ENCODE data around the gene APOBEC3H. TPM values are rescaled to one million over a fixed set of nuclear protein-coding genes. Genes with fewer than 3 reads are reported as not detected.

APOBEC3H gene
- polyA plus RNA-seq, 4 donors: 0.12 to 0.22 TPM; not detected in 2

DNA sequence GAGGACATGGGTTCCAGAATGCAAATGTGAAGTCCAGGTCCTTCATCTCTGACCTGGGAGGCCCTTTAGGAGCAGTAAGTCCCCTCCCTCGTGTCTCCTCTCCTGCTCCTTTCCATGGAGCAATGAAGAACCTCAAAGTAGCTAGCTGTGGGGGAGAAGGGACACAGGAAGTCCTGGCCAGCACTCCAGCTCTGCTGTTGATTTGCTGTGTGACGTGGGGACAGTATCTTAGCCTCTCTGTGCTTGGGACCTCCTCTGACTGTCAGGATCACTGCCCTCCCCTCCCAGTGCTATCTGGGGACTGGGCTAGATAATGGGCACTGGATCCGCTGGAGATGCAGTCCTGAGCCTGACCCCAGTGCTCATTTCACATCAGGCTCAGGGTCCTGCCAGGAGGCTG lies 1.1 kb upstream of the APOBEC3H start:
- FAIRE-seq (no peak), DNase-seq (no peak)
- Histone ChIP-seq H3K27me3 (ENCODE audit: control insufficient read depth in 3 of 3, insufficient read depth in 3 of 3, low read length in 3 of 3) (no peaks in the 10 kb centered on the region), H3K36me3 (ENCODE audit: control insufficient read depth in 3 of 3, insufficient read depth in 2 of 3, low read depth in 1 of 3, low read length in 3 of 3) (no peaks in the 10 kb centered on the region), H3K4me3 (ENCODE audit: low read depth in 1 of 3, low read length in 3 of 3) (no peak overlapping the region), H3K9me3 (ENCODE audit: control insufficient read depth in 2 of 2, insufficient read depth in 1 of 2, low read depth in 1 of 2, low read length in 1 of 2) (no peaks in the 10 kb centered on the region), H3K4me1 (ENCODE audit: control insufficient read depth in 3 of 3, insufficient read depth in 2 of 3, low read depth in 1 of 3, low read length in 2 of 3) (no peaks in the 10 kb centered on the region), H3K27ac (ENCODE audit: low read depth in 1 of 3, low read length in 2 of 3) (no peak overlapping the region)
- WGBS, 3 donors: 67 to 94% (median 88%) methylated on average over 3 of the region's 3 CpGs

DNA sequence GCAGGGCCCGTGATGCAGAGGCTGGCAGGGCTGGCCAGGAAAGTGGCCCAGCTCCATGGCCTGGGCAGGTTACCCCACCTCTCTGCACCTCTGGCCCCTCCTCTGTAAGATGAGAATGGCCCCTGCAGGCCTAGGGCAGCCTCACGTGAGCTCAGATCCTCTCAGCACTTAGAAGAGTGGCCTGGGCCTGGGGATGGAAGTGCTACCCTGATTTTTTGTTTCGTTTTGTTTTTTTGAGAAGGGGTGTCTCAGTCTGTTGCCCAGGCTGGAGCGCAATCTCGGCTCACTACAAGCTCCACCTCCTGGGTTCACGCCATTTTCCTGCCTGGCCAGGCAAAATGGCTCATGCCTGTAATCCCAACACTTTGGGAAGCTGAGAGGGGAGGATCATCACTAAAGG lies 982 bp downstream of the APOBEC3H start:
- FAIRE-seq: no peak
- Histone ChIP-seq H3K4me1 (ENCODE audit: control insufficient read depth in 3 of 3, insufficient read depth in 2 of 3, low read depth in 1 of 3, low read length in 2 of 3) (no peaks in the 10 kb centered on the region), H3K4me3 (ENCODE audit: low read depth in 1 of 3, low read length in 3 of 3) (no peak overlapping the region), H3K9me3 (ENCODE audit: control insufficient read depth in 2 of 2, insufficient read depth in 1 of 2, low read depth in 1 of 2, low read length in 1 of 2) (no peaks in the 10 kb centered on the region), H3K27ac (ENCODE audit: low read depth in 1 of 3, low read length in 2 of 3) (no peak overlapping the region), H3K36me3 (ENCODE audit: control insufficient read depth in 3 of 3, insufficient read depth in 2 of 3, low read depth in 1 of 3, low read length in 3 of 3) (no peaks in the 10 kb centered on the region), H3K27me3 (ENCODE audit: control insufficient read depth in 3 of 3, insufficient read depth in 3 of 3, low read length in 3 of 3) (no peaks in the 10 kb centered on the region)
- 68 to 83% (median 78%) methylated on average over 6 of the region's 6 CpGs for WGBS, 3 donors
- DNase-seq: no peak

DNA sequence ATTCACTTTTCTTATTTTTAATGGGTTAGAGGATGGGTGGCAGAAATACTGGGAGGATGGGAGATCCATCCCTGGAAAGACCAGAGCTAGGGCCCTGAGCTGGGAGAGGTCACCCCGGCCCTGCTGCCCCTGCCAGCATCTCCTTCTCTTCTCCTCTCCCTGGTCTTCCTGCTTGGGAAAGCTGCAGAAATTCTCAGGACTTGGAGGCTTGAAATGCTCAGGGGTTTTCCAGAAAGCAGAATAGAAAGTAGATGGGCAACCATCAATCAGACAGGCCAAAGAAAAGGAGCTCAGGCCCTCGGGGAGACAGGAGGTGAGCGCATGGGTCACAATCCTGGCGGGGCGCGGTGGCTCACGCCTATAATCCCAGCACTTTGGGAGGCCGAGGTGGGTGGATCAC lies 1.5 kb downstream of the APOBEC3H start:
- H3K27ac ChIP-seq (ENCODE audit: low read depth in 1 of 3, low read length in 2 of 3): no peak overlapping the region
- no peak for FAIRE-seq

DNA sequence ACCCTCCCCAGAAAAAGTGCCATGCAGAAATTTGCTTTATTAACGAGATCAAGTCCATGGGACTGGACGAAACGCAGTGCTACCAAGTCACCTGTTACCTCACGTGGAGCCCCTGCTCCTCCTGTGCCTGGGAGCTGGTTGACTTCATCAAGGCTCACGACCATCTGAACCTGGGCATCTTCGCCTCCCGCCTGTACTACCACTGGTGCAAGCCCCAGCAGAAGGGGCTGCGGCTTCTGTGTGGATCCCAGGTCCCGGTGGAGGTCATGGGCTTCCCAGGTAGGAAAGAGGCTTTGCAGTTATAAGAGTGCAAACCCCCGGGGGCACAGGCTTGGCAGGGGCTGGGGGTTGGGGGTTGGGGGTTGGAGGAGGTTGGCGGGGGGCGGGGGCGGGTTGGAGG lies 4.2 kb downstream of the APOBEC3H start:
- Histone ChIP-seq H3K4me3 (ENCODE audit: low read depth in 1 of 3, low read length in 3 of 3) (no peak overlapping the region), H3K9me3 (ENCODE audit: control insufficient read depth in 2 of 2, insufficient read depth in 1 of 2, low read depth in 1 of 2, low read length in 1 of 2) (no peaks in the 10 kb centered on the region), H3K27ac (ENCODE audit: low read depth in 1 of 3, low read length in 2 of 3) (no peak overlapping the region), H3K36me3 (ENCODE audit: control insufficient read depth in 3 of 3, insufficient read depth in 2 of 3, low read depth in 1 of 3, low read length in 3 of 3) (no peaks in the 10 kb centered on the region), H3K27me3 (ENCODE audit: control insufficient read depth in 3 of 3, insufficient read depth in 3 of 3, low read length in 3 of 3) (no peaks in the 10 kb centered on the region), H3K4me1 (ENCODE audit: control insufficient read depth in 3 of 3, insufficient read depth in 2 of 3, low read depth in 1 of 3, low read length in 2 of 3) (no peaks in the 10 kb centered on the region)
- DNase-seq (no peak), FAIRE-seq (no peak)
- WGBS, 3 donors: 67 to 82% (median 74%) methylated on average over 10 to 13 of the region's 13 CpGs

More for the DNA sequence above, 1.5 kb downstream of the APOBEC3H start:
- no peaks in the 10 kb centered on the region for H3K9me3 ChIP-seq (ENCODE audit: control insufficient read depth in 2 of 2, insufficient read depth in 1 of 2, low read depth in 1 of 2, low read length in 1 of 2)
- no peak overlapping the region for H3K4me3 ChIP-seq (ENCODE audit: low read depth in 1 of 3, low read length in 3 of 3)
- no peaks in the 10 kb centered on the region for H3K36me3 ChIP-seq (ENCODE audit: control insufficient read depth in 3 of 3, insufficient read depth in 2 of 3, low read depth in 1 of 3, low read length in 3 of 3)
- H3K27me3 ChIP-seq (ENCODE audit: control insufficient read depth in 3 of 3, insufficient read depth in 3 of 3, low read length in 3 of 3): no peaks in the 10 kb centered on the region
- 72 to 87% (median 78%) methylated on average over 8 of the region's 8 CpGs for WGBS, 3 donors
- no peak for DNase-seq
- H3K4me1 ChIP-seq (ENCODE audit: control insufficient read depth in 3 of 3, insufficient read depth in 2 of 3, low read depth in 1 of 3, low read length in 2 of 3): no peaks in the 10 kb centered on the region

DNA sequence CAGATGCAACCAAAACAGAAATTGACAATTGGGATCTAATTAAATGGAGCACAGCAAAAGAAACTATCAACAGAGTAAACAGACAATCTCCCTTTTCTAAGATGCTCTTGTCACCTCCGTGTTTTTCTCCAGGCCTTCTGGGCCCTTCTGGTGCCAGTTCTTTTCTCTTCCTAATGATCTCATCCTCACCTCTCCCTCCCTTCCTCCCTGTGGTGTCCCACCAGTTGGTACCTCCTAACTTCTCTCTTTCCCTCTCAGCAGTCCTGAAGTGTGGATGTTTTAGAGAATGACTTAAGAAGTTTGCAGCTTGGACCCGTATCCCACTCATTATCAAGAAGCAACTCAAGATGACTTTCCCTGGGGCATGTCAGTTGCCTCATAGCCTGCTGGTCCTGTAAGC lies 6.4 kb downstream of the APOBEC3H start:
- Histone ChIP-seq H3K4me3 (ENCODE audit: low read depth in 1 of 3, low read length in 3 of 3) (no peak overlapping the region), H3K4me1 (ENCODE audit: control insufficient read depth in 3 of 3, insufficient read depth in 2 of 3, low read depth in 1 of 3, low read length in 2 of 3) (no peaks in the 10 kb centered on the region), H3K27ac (ENCODE audit: low read depth in 1 of 3, low read length in 2 of 3) (no peak overlapping the region), H3K36me3 (ENCODE audit: control insufficient read depth in 3 of 3, insufficient read depth in 2 of 3, low read depth in 1 of 3, low read length in 3 of 3) (no peaks in the 10 kb centered on the region), H3K9me3 (ENCODE audit: control insufficient read depth in 2 of 2, insufficient read depth in 1 of 2, low read depth in 1 of 2, low read length in 1 of 2) (no peaks in the 10 kb centered on the region), H3K27me3 (ENCODE audit: control insufficient read depth in 3 of 3, insufficient read depth in 3 of 3, low read length in 3 of 3) (no peaks in the 10 kb centered on the region)
- WGBS, 3 donors: 68 to 75% (median 74%) methylated on average over 2 of the region's 2 CpGs
- DNase-seq (no peak), FAIRE-seq (no peak)

DNA sequence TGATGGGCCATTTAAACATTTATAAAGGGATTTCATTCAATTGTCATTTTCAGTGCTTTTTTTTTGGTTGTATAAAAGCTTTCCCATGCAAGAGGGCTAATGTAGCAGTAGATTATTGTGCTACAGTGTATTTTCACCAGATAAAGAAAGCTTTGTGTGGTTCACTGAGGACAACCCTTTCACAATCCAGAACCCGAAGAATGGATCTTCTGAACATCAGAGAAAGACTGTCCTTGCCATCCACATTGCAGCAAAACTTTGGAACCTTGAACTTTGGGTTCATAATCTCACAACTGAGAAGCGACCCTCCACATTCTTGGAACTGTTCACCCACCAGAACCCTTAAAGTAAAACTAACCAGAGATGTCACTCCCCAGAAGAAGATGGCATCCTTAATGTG lies 9.3 kb downstream of the APOBEC3H start:
- 54 to 75% (median 54%) methylated on average over 2 of the region's 2 CpGs for WGBS, 3 donors
- Histone ChIP-seq H3K36me3 (ENCODE audit: control insufficient read depth in 3 of 3, insufficient read depth in 2 of 3, low read depth in 1 of 3, low read length in 3 of 3) (no peaks in the 10 kb centered on the region), H3K27me3 (ENCODE audit: control insufficient read depth in 3 of 3, insufficient read depth in 3 of 3, low read length in 3 of 3) (peaks cover 0 to 3% (median 0%) of the 10 kb centered on the region in 3 donors), H3K4me1 (ENCODE audit: control insufficient read depth in 3 of 3, insufficient read depth in 2 of 3, low read depth in 1 of 3, low read length in 2 of 3) (no peaks in the 10 kb centered on the region), H3K4me3 (ENCODE audit: low read depth in 1 of 3, low read length in 3 of 3) (no peak overlapping the region), H3K9me3 (ENCODE audit: control insufficient read depth in 2 of 2, insufficient read depth in 1 of 2, low read depth in 1 of 2, low read length in 1 of 2) (no peaks in the 10 kb centered on the region), H3K27ac (ENCODE audit: low read depth in 1 of 3, low read length in 2 of 3) (no peak overlapping the region)
- DNase-seq (no peak), FAIRE-seq (no peak)

DNA sequence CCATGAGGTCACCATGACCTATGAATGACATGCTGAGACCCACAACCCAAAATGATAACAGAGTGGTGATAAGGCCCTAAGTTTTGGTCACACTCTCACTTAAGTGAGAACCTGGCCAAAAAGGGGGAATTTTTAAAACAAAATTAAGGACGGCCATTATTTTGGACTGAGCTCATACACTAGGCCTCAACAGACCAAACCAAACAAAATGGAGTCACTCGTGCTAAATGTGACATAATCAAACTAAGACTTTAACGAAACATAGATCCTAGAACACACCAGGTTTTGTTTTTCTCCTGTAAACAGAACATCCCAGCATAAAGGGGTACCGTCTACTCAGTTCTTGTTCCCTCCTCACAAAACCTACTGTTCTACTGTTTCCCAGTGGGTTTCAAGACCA lies 11.4 kb downstream of the APOBEC3H start:
- H3K27ac ChIP-seq (ENCODE audit: low read depth in 1 of 3, low read length in 2 of 3): no peak overlapping the region
- WGBS, 3 donors: 93 to 95% (median 94%) methylated on average over 4 of the region's 4 CpGs
- H3K4me3 ChIP-seq (ENCODE audit: low read depth in 1 of 3, low read length in 3 of 3): no peak overlapping the region
- no peak for DNase-seq
- no peaks in the 10 kb centered on the region for H3K36me3 ChIP-seq (ENCODE audit: control insufficient read depth in 3 of 3, insufficient read depth in 2 of 3, low read depth in 1 of 3, low read length in 3 of 3)
- no peaks in the 10 kb centered on the region for H3K4me1 ChIP-seq (ENCODE audit: control insufficient read depth in 3 of 3, insufficient read depth in 2 of 3, low read depth in 1 of 3, low read length in 2 of 3)
- H3K9me3 ChIP-seq (ENCODE audit: control insufficient read depth in 2 of 2, insufficient read depth in 1 of 2, low read depth in 1 of 2, low read length in 1 of 2): no peaks in the 10 kb centered on the region
- FAIRE-seq: no peak
- peaks cover 0 to 5% (median 0%) of the 10 kb centered on the region in 3 donors for H3K27me3 ChIP-seq (ENCODE audit: control insufficient read depth in 3 of 3, insufficient read depth in 3 of 3, low read length in 3 of 3)

DNA sequence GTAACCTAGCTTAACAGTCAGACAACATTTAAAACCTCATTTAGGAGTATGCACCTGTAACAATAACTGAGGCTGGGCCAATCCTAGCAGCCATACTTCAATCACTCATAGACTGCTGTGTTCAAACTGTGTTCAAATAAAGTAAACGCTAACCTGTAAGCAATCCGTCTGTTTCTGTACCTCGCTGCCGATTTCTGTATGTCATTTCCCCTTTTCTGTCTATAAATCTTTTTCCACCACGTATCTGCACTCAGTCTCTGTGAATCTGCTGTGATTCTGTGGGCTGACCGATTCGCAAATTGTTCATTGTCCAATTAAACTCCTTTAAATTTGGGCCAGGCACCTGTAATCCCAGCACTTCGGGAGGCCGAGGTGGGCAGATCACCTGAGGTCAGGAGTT lies 12.3 kb downstream of the APOBEC3H start:
- WGBS, 3 donors: 79 to 89% (median 84%) methylated on average over 9 of the region's 9 CpGs
- Histone ChIP-seq H3K4me1 (ENCODE audit: control insufficient read depth in 3 of 3, insufficient read depth in 2 of 3, low read depth in 1 of 3, low read length in 2 of 3) (no peaks in the 10 kb centered on the region), H3K9me3 (ENCODE audit: control insufficient read depth in 2 of 2, insufficient read depth in 1 of 2, low read depth in 1 of 2, low read length in 1 of 2) (no peaks in the 10 kb centered on the region), H3K4me3 (ENCODE audit: low read depth in 1 of 3, low read length in 3 of 3) (no peak overlapping the region), H3K27ac (ENCODE audit: low read depth in 1 of 3, low read length in 2 of 3) (no peak overlapping the region), H3K27me3 (ENCODE audit: control insufficient read depth in 3 of 3, insufficient read depth in 3 of 3, low read length in 3 of 3) (peaks cover 0 to 12% (median 0%) of the 10 kb centered on the region in 3 donors), H3K36me3 (ENCODE audit: control insufficient read depth in 3 of 3, insufficient read depth in 2 of 3, low read depth in 1 of 3, low read length in 3 of 3) (no peaks in the 10 kb centered on the region)
- no peak for DNase-seq
- FAIRE-seq: no peak

Data from small intestine (tissue), 7 donors.